GM12878 (cell line): Measurements from ENCODE around the gene N4BP2. TPM values are rescaled to one million over a fixed set of nuclear protein-coding genes. Genes with fewer than 3 reads are reported as not detected.

ENCODE experiments used
- ATAC-seq: fragments of 200-7000 bp; cut with Tn5 transposase; 3 replicates; pipeline ENCODE4 v1.9.1; 2020; ENCODE audit warnings: mild to moderate bottlenecking, moderate library complexity
- BruUV-seq: library from RNA; stranded (reverse); fragments of 400-500 nt; replicated peaks from 2 replicates; lab custom pipeline; 2021; lab: Mats Ljungman, UMichigan
- CTCF ChIA-PET: fragments of 300-600 bp; sonication (Branson Sonifier 250); formaldehyde crosslinking; extraction: SDS; loops from one replicate; lab custom pipeline; 2021; ENCODE audit warnings: inconsistent platforms; lab: Yijun Ruan, JAX
- POLR2A ChIA-PET: fragments of 350-600 bp; formaldehyde crosslinking; extraction: SDS; loops from one replicate; lab custom pipeline; 2021; ENCODE audit warnings: inconsistent platforms; lab: Charles Lee
- RAD21 ChIA-PET: fragments of 300-600 bp; sonication (Branson Sonifier 250); formaldehyde crosslinking; loops from one replicate; lab custom pipeline; 2023; ENCODE audit warnings: antibody characterized with exemption; ENCODE audit not compliant: unreplicated experiment; lab: Charles Lee
- SMC1A ChIA-PET: fragments of 300-600 bp; sonication (Branson Sonifier 250); formaldehyde crosslinking; loops from one replicate; lab custom pipeline; 2023; ENCODE audit not compliant: unreplicated experiment, uncharacterized antibody; lab: Charles Lee
- DNase-seq: peaks from one replicate; pipeline ENCODE4 v3.0.0-alpha.2; 2011; ENCODE audit warnings: low read depth, low spot score
- FAIRE-seq: peaks from 3 replicates; lab custom pipeline; 2011; peaks lifted over from hg19 to GRCh38; lab: Jason Lieb, UNC
- H2AFZ ChIP-seq: 2 replicates; pipeline ENCODE4 v1.6.0; 2011; ENCODE audit warnings: low read depth, low read length, control low read depth; ENCODE audit not compliant: control insufficient read depth
- H3K27ac ChIP-seq: 2 replicates; pipeline ENCODE4 v1.5.1; 2011; ENCODE audit warnings: control low read depth; ENCODE audit not compliant: control insufficient read depth, insufficient read depth
- H3K27me3 ChIP-seq, 2 experiments: replicated peaks in 1 of 2; 2 replicates each; pipeline versions ENCODE4 v1.6.0 to v1.6.1; 2011; ENCODE audit warnings: low read length in 1 of 2; ENCODE audit not compliant: control insufficient read depth in 2 of 2, insufficient read depth in 2 of 2
- H3K36me3 ChIP-seq, 2 experiments: 2 replicates each; pipeline ENCODE4 v1.5.1; 2011; ENCODE audit warnings: low read length in 1 of 2; ENCODE audit not compliant: control insufficient read depth in 2 of 2, insufficient read depth in 2 of 2
- H3K4me1 ChIP-seq: 2 replicates; pipeline ENCODE4 v1.6.1; 2011; ENCODE audit warnings: mild to moderate bottlenecking, low read length, moderate library complexity, mixed read lengths; ENCODE audit not compliant: control insufficient read depth, insufficient read depth
- H3K4me2 ChIP-seq: 2 replicates; pipeline ENCODE4 v1.6.0; 2011; ENCODE audit warnings: control low read depth; ENCODE audit not compliant: control insufficient read depth, insufficient read depth
- H3K4me3 ChIP-seq: fragments of 200-600 bp; sonication (generic); 2 replicates; pipeline ENCODE4 v1.5.1; 2016
- H3K79me2 ChIP-seq: 2 replicates; pipeline ENCODE4 v1.6.0; 2011; ENCODE audit warnings: low read length; ENCODE audit not compliant: control insufficient read depth, insufficient read depth
- H3K9ac ChIP-seq: 2 replicates; pipeline ENCODE4 v1.8.0; 2011; ENCODE audit warnings: low read length, control low read depth, mixed read lengths; ENCODE audit not compliant: control insufficient read depth, insufficient read depth
- H3K9me3 ChIP-seq: replicated peaks from 3 replicates; pipeline ENCODE4 v1.5.1; 2011; ENCODE audit warnings: mild to moderate bottlenecking, low read length; ENCODE audit not compliant: control insufficient read depth, insufficient read depth
- H4K20me1 ChIP-seq: 2 replicates; pipeline ENCODE4 v1.6.0; 2011; ENCODE audit not compliant: control insufficient read depth, insufficient read depth
- ATF7 ChIP-seq: fragments of 450-650 bp; IDR thresholded peaks from 2 replicates; pipeline ENCODE4 v1.6.1; 2016; ENCODE audit warnings: low read depth, mild to moderate bottlenecking
- BHLHE40 ChIP-seq, 2 experiments: fragments of 450-650 bp in 1 of 2; IDR thresholded peaks; 2 replicates each; pipeline ENCODE4 v1.6.1; 2011 to 2017; ENCODE audit warnings: low read depth in 2 of 2, borderline replicate concordance in 1 of 2, improper control_type of control experiment in 1 of 2, low read length in 1 of 2, mild to moderate bottlenecking in 1 of 2
- ELK1 ChIP-seq: IDR thresholded peaks from 2 replicates; pipeline ENCODE4 v1.6.1; 2012; ENCODE audit warnings: low read depth, low read length, improper control_type of control experiment
- IKZF2 ChIP-seq, 2 experiments: fragments of 450-650 bp; IDR thresholded peaks; 2 replicates each; pipeline ENCODE4 v1.6.1; 2017; ENCODE audit warnings: mild to moderate bottlenecking in 2 of 2, moderate library complexity in 2 of 2
- KDM1A ChIP-seq: fragments of 200-600 bp; sonication (generic); IDR thresholded peaks from 2 replicates; pipeline ENCODE4 v1.6.1; 2016; ENCODE audit warnings: borderline replicate concordance
- MLLT1 ChIP-seq: fragments of 450-650 bp; IDR thresholded peaks from 2 replicates; pipeline ENCODE4 v1.6.1; 2016; ENCODE audit warnings: mild to moderate bottlenecking
- NKRF ChIP-seq: fragments of 450-650 bp; conservative IDR thresholded peaks from 2 replicates; pipeline ENCODE4 v1.6.1; 2017; ENCODE audit warnings: mild to moderate bottlenecking, moderate library complexity
- SIX5 ChIP-seq: IDR thresholded peaks from 2 replicates; pipeline ENCODE4 v1.6.1; 2011; ENCODE audit warnings: mild to moderate bottlenecking, low read depth, low read length, moderate library complexity; ENCODE audit not compliant: severe bottlenecking
- SKIL ChIP-seq: fragments of 450-650 bp; IDR thresholded peaks from 2 replicates; pipeline ENCODE4 v1.6.1; 2017; ENCODE audit warnings: mild to moderate bottlenecking, low read depth, inconsistent platforms; ENCODE audit not compliant: poor library complexity, severe bottlenecking
- SMAD1 ChIP-seq: fragments of 450-650 bp; IDR thresholded peaks from 2 replicates; pipeline ENCODE4 v1.6.1; 2018; ENCODE audit warnings: mild to moderate bottlenecking, low read depth; ENCODE audit not compliant: partially characterized antibody
- SPI1 ChIP-seq: IDR thresholded peaks from 2 replicates; pipeline ENCODE4 v1.6.1; 2011; ENCODE audit warnings: low read depth, mild to moderate bottlenecking, low read length, moderate library complexity, borderline replicate concordance; ENCODE audit not compliant: insufficient read depth
- ZBED1 ChIP-seq: IDR thresholded peaks from 2 replicates; pipeline ENCODE4 v1.6.1; 2016; ENCODE audit warnings: borderline replicate concordance
- ZNF24 ChIP-seq: fragments of 450-650 bp; IDR thresholded peaks from 2 replicates; pipeline ENCODE4 v1.6.1; 2017; ENCODE audit warnings: antibody characterized with exemption, mild to moderate bottlenecking
- WGBS: methylation state at CpG from one replicate; pipeline ENCODE4 v1.1.6; 2016; ENCODE audit warnings: low lambda C conversion rate; ENCODE audit not compliant: insufficient replicate concordance, insufficient coverage; ENCODE audit errors: missing lambda C conversion rate; 5-methylcytosine and 5-hydroxymethylcytosine counted together
- in situ Hi-C: fragments of 300-500 bp; cut with MboI; formaldehyde crosslinking; loops from 9 replicates; pipeline ENCODE4 v1.14.3; 2018; ENCODE audit warnings: mixed read lengths
- intact Hi-C: fragments of 100-400 bp; cut with micrococcal nuclease; formaldehyde crosslinking; loops from one replicate; pipeline ENCODE4 v1.14.2; 2022; ENCODE audit not compliant: unreplicated experiment
- polyA plus RNA-seq, 11 experiments: library from polyadenylated mRNA; depleted of rRNA in 4 of 11; unstranded in 6 of 11; stranded (reverse) in 5 of 11; fragments of >200 nt; fragmentation: Nextera tagmentation in 4 of 11; fragmentation: Illumina TruSeq in 1 of 11; extraction: Ambion mirVana in 4 of 11; extraction: Trizol in 1 of 11; gene quantifications; 1 replicate in 1 of 11; 2 replicates in 10 of 11; pipeline versions ENCODE4 v1.2.1 to v1.2.3, GENCODE V29; 2011 to 2016; ENCODE audit warnings: inconsistent platforms in 2 of 11, missing spikeins in 2 of 11, low read depth in 1 of 11
- total RNA-seq, 4 experiments: library from RNA; depleted of rRNA in 3 of 4; stranded (reverse); fragments of >200 nt in 3 of 4; fragmentation: Illumina TruSeq in 1 of 4; extraction: Trizol in 1 of 4; gene quantifications; 2 replicates each; pipeline versions ENCODE4 v1.2.1 to v1.2.3, GENCODE V29; 2013 to 2021

The N4BP2 gene
- total and polyA plus RNA-seq, 10 of the 15 experiments (the other 5 are each of a cell fraction or from before 2014, with no cell fraction given) = 2.3 to 18.7 (median 10.0) TPM

GRCh38 chr4:40055511-40055862, 1.2 kb upstream of the N4BP2 start (continued):
- TF ChIP-seq SKIL (peak; percentile 40), SPI1 (0 out of 2 replicates have a peak, but pooled peaks have one; percentile 11), MLLT1 (peak; percentile 73), ATF7 (peak; percentile 77)

- FAIRE-seq = no peak
- DNase-seq = no peak
- ChIA-PET RAD21 (interaction anchor here (0.6 to 2.7 kb wide), 23 partner anchors 9 to 663 kb away, joined by 3 to 28 read pairs (median 4); partner anchors contain the start of gene UBE2K), POLR2A (interaction anchor here (0.5 to 2.4 kb wide), 12 partner anchors 9 to 705 kb away, joined by 3 to 12 read pairs (median 5); no protein-coding TSS in a partner anchor), SMC1A (interaction anchor here (0.8 to 1.6 kb wide), 8 partner anchors 10 to 269 kb away, joined by 3 to 9 read pairs (median 4); no protein-coding TSS in a partner anchor), CTCF (interaction anchor here (0.5 to 2.3 kb wide), 21 partner anchors 10 to 1847 kb away, joined by 3 to 23 read pairs (median 4); partner anchors contain the start of genes PDS5A and RHOH)
- no peaks in the 10 kb centered on the region for H3K9me3 ChIP-seq
- no peaks in the 10 kb centered on the region for H3K36me3 ChIP-seq
- peak overlapping the region; percentile 97 for H3K9ac ChIP-seq
- in situ Hi-C loops (no loop called here), intact Hi-C loops (loop anchor here (1.0 to 5.0 kb wide), 9 partner anchors 76 to 663 kb away; no protein-coding TSS in a partner anchor)
- H4K20me1 ChIP-seq = no peaks in the 10 kb centered on the region
- ATAC-seq = peak; percentile 51
- peak overlapping the region; percentile 100 for H3K4me2 ChIP-seq
- peaks cover 10% of the 10 kb centered on the region for H3K4me1 ChIP-seq
- peak overlapping the region; percentile 80 for H3K27ac ChIP-seq
- H2AFZ ChIP-seq = peak overlapping the region; percentile 68
- under 1% methylated on average over 70 of the region's 86 CpGs for WGBS
- peak overlapping the region; percentile 83 for H3K4me3 ChIP-seq
- peaks cover 23% of the 10 kb centered on the region for H3K79me2 ChIP-seq
- no peaks in the 10 kb centered on the region for H3K27me3 ChIP-seq
- BruUV-seq = TSS peak; percentile 58
- peak; percentile 71 for TF ChIP-seq ZNF24
- no peak for TF ChIP-seq SMAD1
- TF ChIP-seq NKRF = 0 out of 2 replicates have a peak, but pooled peaks have one; percentile 67
- TF ChIP-seq KDM1A = no peak
- no peak for TF ChIP-seq ZBED1
- TF ChIP-seq SIX5 = no peak
- TF ChIP-seq BHLHE40 (IDR thresholded peaks at IDR 0.05; ENCODE audit: borderline replicate concordance in 1 of 2, low read depth in 2 of 2, low read length in 1 of 2) = peak in 1 of 2 experiments; percentile 74; a peak in 2 of 4 replicates
- TF ChIP-seq IKZF2 (IDR thresholded peaks at IDR 0.05) = peak in 1 of 2 experiments; percentile 47; a peak in 2 of 4 replicates
- no peak for TF ChIP-seq ELK1
Measured at GRCh38 chr4:40055863-40056715, 561 bp upstream of the N4BP2 start.
